Measurements from ENCODE around the gene SIRT5. TPM values are rescaled to one million over a fixed set of nuclear protein-coding genes. Genes with fewer than 3 reads are reported as not detected.
A peak's percentile ranks its signal among the peaks of the same experiment; 100 is the strongest.

Gene SIRT5
- total RNA-seq, 1 experiment from 2014 or later = 13.8 TPM

- DNase-seq (ENCODE audit: low read depth, low spot score) = no peak
- BruUV-seq (replicated peaks) = no TSS peak
- 0 out of 4 replicates have a peak, but pooled peaks cover 0 to 4% of the 10 kb centered on the region in 2 experiments for H3K36me3 ChIP-seq (ENCODE audit: control insufficient read depth in 1 of 2, insufficient read depth in 2 of 2, low read length in 2 of 2)
- H3K27ac ChIP-seq (ENCODE audit: low read depth, low read length) = peak overlapping the region; percentile 98
- peak overlapping the region; percentile 94 for H3K9ac ChIP-seq (ENCODE audit: low read length)
- H3K4me2 ChIP-seq (ENCODE audit: low read length) = peak overlapping the region; percentile 79
- peak overlapping the region; percentile 68 to 85 for H3K4me3 ChIP-seq (replicated peaks in 1 of 2; ENCODE audit: low read depth in 1 of 2, low read length in 2 of 2)
- no peak overlapping the region for H2AFZ ChIP-seq (ENCODE audit: low read depth, low read length, poor library complexity, severe bottlenecking)
- H4K20me1 ChIP-seq (ENCODE audit: insufficient read depth) = no peaks in the 10 kb centered on the region
- no peak for ATAC-seq
- H3K27me3 ChIP-seq (ENCODE audit: insufficient read depth, low read length) = no peaks in the 10 kb centered on the region
- no peaks in the 10 kb centered on the region for H3K9me2 ChIP-seq (ENCODE audit: insufficient read depth)
- POLR2A ChIA-PET = interaction anchor here (0.8 to 1.8 kb wide), 11 partner anchors 11 to 247 kb away, joined by 3 to 9 read pairs (median 3); partner anchors contain the start of gene TBC1D7
- RAD21 ChIA-PET (ENCODE audit: low non-redundant PET in 1 of 2, low total read pairs in 2 of 2, uncharacterized antibody in 2 of 2, unreplicated experiment in 2 of 2) = interaction anchor here in 1 of 2 experiments (1.1 to 1.6 kb wide), 2 partner anchors 39 to 240 kb away, joined by 4 read pairs; partner anchors contain the start of gene NOL7
- no peaks in the 10 kb centered on the region for H3K9me3 ChIP-seq (ENCODE audit: control insufficient read depth in 1 of 2, insufficient read depth in 1 of 2, low read depth in 1 of 2, low read length in 2 of 2)
- CTCF ChIA-PET = interaction anchor here (0.5 to 2.4 kb wide), 23 partner anchors 9 to 1480 kb away, joined by 3 to 20 read pairs (median 5); partner anchors contain the start of genes GFOD1, NOL7 and TBC1D7
- intact Hi-C loops (cut with micrococcal nuclease) = loop anchor here (1.0 to 2.0 kb wide), 3 partner anchors 39 to 247 kb away; partner anchors contain the start of genes NOL7 and TBC1D7
- peaks cover 8 to 21% of the 10 kb centered on the region in 2 experiments for H3K4me1 ChIP-seq (ENCODE audit: control insufficient read depth in 1 of 2, insufficient read depth in 2 of 2, low read length in 2 of 2)
- TF ChIP-seq JUND (IDR thresholded peaks at IDR 0.05) = no peak
- TF ChIP-seq CBX3 (IDR thresholded peaks at IDR 0.05; ENCODE audit: low read depth) = peak; percentile 96
- no peak for TF ChIP-seq EGR1 (IDR thresholded peaks at IDR 0.05; ENCODE audit: low read depth)
- no peak for TF ChIP-seq TCF7L2 (IDR thresholded peaks at IDR 0.05; ENCODE audit: borderline replicate concordance, extremely low read depth, insufficient read depth, insufficient read length)
- peak; percentile 62 to 77 (median 74); a peak in 5 of 6 replicates for TF ChIP-seq CTCF (IDR thresholded peaks at IDR 0.05 in 2 of 3, conservative IDR thresholded peaks at IDR 0.05 in 1 of 3; ENCODE audit: borderline replicate concordance in 1 of 3, insufficient read depth in 1 of 3, low read depth in 2 of 3, low read length in 2 of 3)
- no peak for TF ChIP-seq SRF (IDR thresholded peaks at IDR 0.05; ENCODE audit: low read depth)
- TF ChIP-seq CEBPB (IDR thresholded peaks at IDR 0.05; ENCODE audit: low read depth) = no peak
- peaks cover 7% of the 10 kb centered on the region; the same call in 1 of the 2 replicates for H3K79me2 ChIP-seq (ENCODE audit: insufficient read depth, low read length)
Measured at GRCh38 chr6:13575377-13575775, 975 bp downstream of the SIRT5 start.
